GM21825 (cell line): ENCODE results near the gene ZAR1.
"Not testable (repeated sequence)": the region's sequence is repeated elsewhere in the genome, so short reads cannot be mapped to it uniquely, and the experiment has no call there.

Source experiments
- ATAC-seq: cut with Tn5 transposase; IDR thresholded peaks from one replicate; pipeline ENCODE4 v1.9.1; 2021; ENCODE audit warnings: mild to moderate bottlenecking, moderate library complexity; ENCODE audit not compliant: unreplicated experiment

Gene ZAR1

GRCh38 chr4:48490012-48490679 is at the start of gene ZAR1:
Gene ZAR1, plus strand, starts transcription at chr4:48490252. Its CDS starts 40 bp downstream, at chr4:48490292.
- ATAC-seq, result no peak

GRCh38 chr4:48440914-48441313 is 49.1 kb upstream of the ZAR1 start:
- not testable (repeated sequence) for ATAC-seq

- no peak for ATAC-seq
Measured at GRCh38 chr4:48445704-48446103, 44.3 kb upstream of the ZAR1 start.

- ATAC-seq, result no peak
Measured at GRCh38 chr4:48446642-48447041, 43.4 kb upstream of the ZAR1 start.

- no peak for ATAC-seq
Measured at GRCh38 chr4:48449151-48449550, 40.9 kb upstream of the ZAR1 start.

- no peak for ATAC-seq
Measured at GRCh38 chr4:48450740-48451139, 39.3 kb upstream of the ZAR1 start.

GRCh38 chr4:48451656-48452055 is 38.4 kb upstream of the ZAR1 start:
- ATAC-seq, result not testable (repeated sequence)

- no peak for ATAC-seq
Measured at GRCh38 chr4:48454591-48454990, 35.5 kb upstream of the ZAR1 start.

GRCh38 chr4:48461000-48461399 is 29.1 kb upstream of the ZAR1 start:
- no peak for ATAC-seq

- no peak for ATAC-seq
Measured at GRCh38 chr4:48462363-48462762, 27.7 kb upstream of the ZAR1 start.

- no peak for ATAC-seq
Measured at GRCh38 chr4:48467442-48467841, 22.6 kb upstream of the ZAR1 start.

GRCh38 chr4:48467891-48468290 is 22.2 kb upstream of the ZAR1 start:
- ATAC-seq, result no peak

GRCh38 chr4:48470137-48470536 is 19.9 kb upstream of the ZAR1 start:
- no peak for ATAC-seq

GRCh38 chr4:48470570-48470969 is 19.5 kb upstream of the ZAR1 start:
- no peak for ATAC-seq

GRCh38 chr4:48472794-48473193 is 17.3 kb upstream of the ZAR1 start:
- ATAC-seq, result no peak

- ATAC-seq, result no peak
Measured at GRCh38 chr4:48475770-48476169, 14.3 kb upstream of the ZAR1 start.

GRCh38 chr4:48478273-48478672 is 11.8 kb upstream of the ZAR1 start:
- ATAC-seq, result no peak

- ATAC-seq, result no peak
Measured at GRCh38 chr4:48481581-48481980, 8.5 kb upstream of the ZAR1 start.

- no peak for ATAC-seq
Measured at GRCh38 chr4:48483006-48483776, 6.9 kb upstream of the ZAR1 start, which contains the start of gene SLC10A4. Gene SLC10A4, plus strand, starts transcription at chr4:48483343. Its CDS starts 219 bp downstream, at chr4:48483562.

- ATAC-seq, result no peak
Measured at GRCh38 chr4:48483777-48484493, 6.1 kb upstream of the ZAR1 start.

- ATAC-seq, result no peak
Measured at GRCh38 chr4:48484494-48485168, 5.4 kb upstream of the ZAR1 start.
